HCT116 (cell line): ENCODE measurements around the gene EFS. TPM values are rescaled to one million over a fixed set of nuclear protein-coding genes. Genes with fewer than 3 reads are reported as not detected.

ENCODE experiments used
- ATAC-seq: fragments of 200-7000 bp; cut with Tn5 transposase; 2 replicates; pipeline ENCODE4 v1.9.1; 2020; ENCODE audit warnings: mild to moderate bottlenecking, moderate library complexity
- BruUV-seq: library from RNA; stranded (reverse); fragments of 400-500 nt; replicated peaks from 2 replicates; lab custom pipeline; 2021; lab: Mats Ljungman, UMichigan
- CTCF ChIA-PET: fragments of 300-600 bp; sonication (Branson Sonifier 250); formaldehyde crosslinking; loops from one replicate; lab custom pipeline; 2021; ENCODE audit warnings: antibody characterized with exemption; lab: Charles Lee
- POLR2A ChIA-PET: fragments of 300-600, 350-600 bp; sonication (Branson Sonifier 250); formaldehyde crosslinking; loops from one replicate; lab custom pipeline; 2021; ENCODE audit warnings: antibody characterized with exemption; lab: Charles Lee
- RAD21 ChIA-PET, 2 experiments: fragments of 300-600 bp; sonication (Branson Sonifier 250); formaldehyde crosslinking; loops; one replicate each; lab custom pipeline; 2023; ENCODE audit warnings: low total read pairs in 2 of 2; ENCODE audit not compliant: uncharacterized antibody in 2 of 2, unreplicated experiment in 2 of 2, low non-redundant PET in 1 of 2; lab: Charles Lee
- DNase-seq: peaks from one replicate; pipeline ENCODE4 v3.0.0-alpha.2; 2010; ENCODE audit warnings: low read depth, low spot score
- H2AFZ ChIP-seq: fragments of 200-600 bp; shearing (Covaris generic), sonication (generic); 2 replicates; pipeline ENCODE4 v1.6.1; 2017; ENCODE audit warnings: low read depth, mixed run types, mixed read lengths, antibody characterized with exemption, low read length; ENCODE audit not compliant: poor library complexity, severe bottlenecking
- H3K27ac ChIP-seq: 2 replicates; pipeline ENCODE4 v1.5.1; 2012; ENCODE audit warnings: low read depth, low read length
- H3K27me3 ChIP-seq: fragments of 200-600 bp; sonication (generic); 2 replicates; pipeline ENCODE4 v1.6.1; 2016; ENCODE audit warnings: mixed run types, low read length, mixed read lengths; ENCODE audit not compliant: insufficient read depth
- H3K36me3 ChIP-seq, 2 experiments: fragments of 200-500 bp in 1 of 2; fragments of 200-600 bp in 1 of 2; sonication (Bioruptor generic) in 1 of 2; sonication (generic) in 1 of 2; 2 replicates each; pipeline versions ENCODE4 v1.5.1 to v1.6.1; 2014 to 2016; ENCODE audit warnings: low read length in 2 of 2, inconsistent platforms in 1 of 2, mixed read lengths in 1 of 2, mixed run types in 1 of 2; ENCODE audit not compliant: insufficient read depth in 2 of 2, control insufficient read depth in 1 of 2
- H3K4me1 ChIP-seq, 2 experiments: fragments of 200-600 bp in 1 of 2; sonication (generic) in 1 of 2; 2 replicates each; pipeline versions ENCODE4 v1.5.1 to v1.6.1; 2012 to 2017; ENCODE audit warnings: low read length in 2 of 2, inconsistent platforms in 1 of 2, mild to moderate bottlenecking in 1 of 2, mixed read lengths in 1 of 2, mixed run types in 1 of 2, moderate library complexity in 1 of 2; ENCODE audit not compliant: insufficient read depth in 2 of 2, control insufficient read depth in 1 of 2
- H3K4me2 ChIP-seq: fragments of 200-600 bp; sonication (generic); 2 replicates; pipeline ENCODE4 v1.6.1; 2017; ENCODE audit warnings: mixed run types, low read length, mixed read lengths
- H3K4me3 ChIP-seq, 2 experiments: fragments of 200-600 bp in 1 of 2; sonication (generic) in 1 of 2; replicated peaks in 1 of 2; 2 replicates each; pipeline ENCODE4 v1.5.1; 2011 to 2016; ENCODE audit warnings: low read length in 2 of 2, control low read depth in 1 of 2, low read depth in 1 of 2, mild to moderate bottlenecking in 1 of 2, mixed read lengths in 1 of 2, mixed run types in 1 of 2
- H3K79me2 ChIP-seq: fragments of 200-600 bp; sonication (generic); 2 replicates; pipeline ENCODE4 v1.6.1; 2017; ENCODE audit warnings: mild to moderate bottlenecking, mixed run types, low read length, moderate library complexity, mixed read lengths; ENCODE audit not compliant: insufficient read depth
- H3K9ac ChIP-seq: fragments of 200-600 bp; sonication (generic); 2 replicates; pipeline ENCODE4 v1.6.1; 2016; ENCODE audit warnings: low read length, mixed read lengths
- H3K9me2 ChIP-seq: fragments of 200-600 bp; sonication (generic), shearing (Covaris generic); 2 replicates; pipeline ENCODE4 v1.6.1; 2017; ENCODE audit warnings: mixed run types, mild to moderate bottlenecking, moderate library complexity; ENCODE audit not compliant: insufficient read depth
- H3K9me3 ChIP-seq, 2 experiments: fragments of 200-500 bp in 1 of 2; fragments of 200-600 bp in 1 of 2; sonication (Bioruptor generic) in 1 of 2; sonication (generic) in 1 of 2; 2 replicates each; pipeline ENCODE4 v1.6.1; 2014 to 2017; ENCODE audit warnings: low read length in 2 of 2, mixed read lengths in 2 of 2, inconsistent platforms in 1 of 2, low read depth in 1 of 2, mild to moderate bottlenecking in 1 of 2, mixed run types in 1 of 2, moderate library complexity in 1 of 2; ENCODE audit not compliant: control insufficient read depth in 1 of 2, insufficient read depth in 1 of 2
- H4K20me1 ChIP-seq: fragments of 200-600 bp; sonication (generic), shearing (Covaris generic); 2 replicates; pipeline ENCODE4 v1.6.1; 2017; ENCODE audit warnings: mixed run types, mild to moderate bottlenecking, moderate library complexity; ENCODE audit not compliant: insufficient read depth
- CBX3 ChIP-seq: IDR thresholded peaks from 2 replicates; pipeline ENCODE4 v1.6.1; 2012; ENCODE audit warnings: low read depth
- CEBPB ChIP-seq: IDR thresholded peaks from 2 replicates; pipeline ENCODE4 v1.6.1; 2012; ENCODE audit warnings: low read depth
- EGR1 ChIP-seq: IDR thresholded peaks from 2 replicates; pipeline ENCODE4 v1.6.1; 2012; ENCODE audit warnings: low read depth
- ELF1 ChIP-seq: IDR thresholded peaks from 2 replicates; pipeline ENCODE4 v1.6.1; 2012; ENCODE audit warnings: low read depth, borderline replicate concordance
- EZH2 ChIP-seq: fragments of 200-600 bp; sonication (generic); IDR thresholded peaks from 2 replicates; pipeline ENCODE4 v1.6.1; 2017; ENCODE audit warnings: antibody characterized with exemption, mixed run types
- EZH2phosphoT487 ChIP-seq: fragments of 200-600 bp; IDR thresholded peaks from 2 replicates; pipeline ENCODE4 v1.6.1; 2018; ENCODE audit warnings: antibody characterized with exemption, borderline replicate concordance
- JUND ChIP-seq: IDR thresholded peaks from 2 replicates; pipeline ENCODE4 v1.6.1; 2012
- POLR2A ChIP-seq: IDR thresholded peaks from 2 replicates; pipeline ENCODE4 v1.7.0; 2011; ENCODE audit warnings: borderline replicate concordance; ENCODE audit not compliant: insufficient read depth, insufficient read length; ENCODE audit errors: extremely low read depth
- SIN3A ChIP-seq: IDR thresholded peaks from 2 replicates; pipeline ENCODE4 v1.6.1; 2012; ENCODE audit warnings: low read depth
- SP1 ChIP-seq: IDR thresholded peaks from 2 replicates; pipeline ENCODE4 v1.6.1; 2012; ENCODE audit warnings: low read depth
- SRF ChIP-seq: IDR thresholded peaks from 2 replicates; pipeline ENCODE4 v1.6.1; 2012; ENCODE audit warnings: low read depth
- TCF7L2 ChIP-seq: IDR thresholded peaks from 2 replicates; pipeline ENCODE4 v1.7.0; 2011; ENCODE audit warnings: borderline replicate concordance, inconsistent platforms; ENCODE audit not compliant: insufficient read depth, insufficient read length; ENCODE audit errors: extremely low read depth
- ZFX ChIP-seq: fragments of 450-650 bp; IDR thresholded peaks from 2 replicates; pipeline ENCODE4 v1.6.1; 2017
- ZNF274 ChIP-seq: fragments of 200-500 bp; sonication (Bioruptor generic); IDR thresholded peaks from 2 replicates; pipeline ENCODE4 v1.6.1; 2014; ENCODE audit warnings: mild to moderate bottlenecking, low read depth, low read length, inconsistent platforms
- intact Hi-C: fragments of 100-400 bp; cut with micrococcal nuclease; formaldehyde crosslinking; loops from 2 replicates; pipeline ENCODE4 v1.10.0; 2022
- total RNA-seq: library from RNA; stranded (reverse); gene quantifications from one replicate; pipeline ENCODE4 v1.2.1, GENCODE V29; 2021; ENCODE audit not compliant: unreplicated experiment
- TF ChIP-seq, protein P1 (sequence below), 3 experiments: fragments of 200-600 bp in 1 of 3; sonication (generic) in 1 of 3; IDR thresholded peaks in 2 of 3; conservative IDR thresholded peaks in 1 of 3; 2 replicates each; pipeline ENCODE4 v1.5.1; 2012 to 2017; ENCODE audit warnings: low read depth in 2 of 3, low read length in 2 of 3, antibody characterized with exemption in 1 of 3, borderline replicate concordance in 1 of 3, control low read depth in 1 of 3, mild to moderate bottlenecking in 1 of 3, mixed read lengths in 1 of 3, mixed run types in 1 of 3, moderate library complexity in 1 of 3; ENCODE audit not compliant: insufficient read depth in 1 of 3
- TF ChIP-seq, protein P2 (sequence below): IDR thresholded peaks from 2 replicates; pipeline ENCODE4 v1.6.1; 2012
- TF ChIP-seq, protein P3 (sequence below): IDR thresholded peaks from 2 replicates; pipeline ENCODE4 v1.6.1; 2011; ENCODE audit warnings: mild to moderate bottlenecking, low read length, moderate library complexity; ENCODE audit not compliant: insufficient replicate concordance; ENCODE audit errors: extremely low read depth
- TF ChIP-seq, protein P4 (sequence below): IDR thresholded peaks from 2 replicates; pipeline ENCODE4 v1.6.1; 2012

EFS gene
- total RNA-seq, 1 experiment from 2014 or later, result 0.10 TPM

DNA sequence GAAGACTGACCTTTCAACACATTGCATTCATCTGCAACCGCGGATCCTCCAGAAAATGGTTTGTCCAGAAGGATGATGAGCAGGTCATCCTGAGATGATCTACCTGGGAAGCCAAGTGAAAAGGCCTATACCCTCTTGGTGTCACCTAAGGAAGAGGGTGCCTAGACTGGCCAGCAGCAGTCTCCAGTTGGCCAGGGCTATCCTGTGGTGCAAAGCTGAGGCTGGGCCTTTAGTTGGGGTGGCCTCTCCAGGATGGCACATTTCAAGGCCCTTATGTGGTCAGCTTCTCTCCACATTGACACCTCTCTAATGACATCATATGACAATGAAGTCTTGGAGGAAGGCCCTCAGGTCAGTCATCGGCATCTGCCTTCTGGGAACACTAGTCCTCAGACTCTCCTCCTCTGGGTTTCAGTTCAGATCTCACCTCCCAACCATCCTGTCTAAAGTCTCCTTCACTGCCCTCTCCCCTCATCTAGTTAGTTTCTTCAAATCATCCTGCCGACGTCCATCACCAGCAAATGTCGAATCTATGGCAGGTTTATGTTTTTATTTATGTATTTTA lies 9.0 kb downstream of the EFS start (continued):
- TF ChIP-seq, protein P1, sequence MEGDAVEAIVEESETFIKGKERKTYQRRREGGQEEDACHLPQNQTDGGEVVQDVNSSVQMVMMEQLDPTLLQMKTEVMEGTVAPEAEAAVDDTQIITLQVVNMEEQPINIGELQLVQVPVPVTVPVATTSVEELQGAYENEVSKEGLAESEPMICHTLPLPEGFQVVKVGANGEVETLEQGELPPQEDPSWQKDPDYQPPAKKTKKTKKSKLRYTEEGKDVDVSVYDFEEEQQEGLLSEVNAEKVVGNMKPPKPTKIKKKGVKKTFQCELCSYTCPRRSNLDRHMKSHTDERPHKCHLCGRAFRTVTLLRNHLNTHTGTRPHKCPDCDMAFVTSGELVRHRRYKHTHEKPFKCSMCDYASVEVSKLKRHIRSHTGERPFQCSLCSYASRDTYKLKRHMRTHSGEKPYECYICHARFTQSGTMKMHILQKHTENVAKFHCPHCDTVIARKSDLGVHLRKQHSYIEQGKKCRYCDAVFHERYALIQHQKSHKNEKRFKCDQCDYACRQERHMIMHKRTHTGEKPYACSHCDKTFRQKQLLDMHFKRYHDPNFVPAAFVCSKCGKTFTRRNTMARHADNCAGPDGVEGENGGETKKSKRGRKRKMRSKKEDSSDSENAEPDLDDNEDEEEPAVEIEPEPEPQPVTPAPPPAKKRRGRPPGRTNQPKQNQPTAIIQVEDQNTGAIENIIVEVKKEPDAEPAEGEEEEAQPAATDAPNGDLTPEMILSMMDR (IDR thresholded peaks at IDR 0.05 in 2 of 3, conservative IDR thresholded peaks at IDR 0.05 in 1 of 3; ENCODE audit: borderline replicate concordance in 1 of 3, insufficient read depth in 1 of 3, low read depth in 2 of 3, low read length in 2 of 3), result no peak
- TF ChIP-seq, protein P2, sequence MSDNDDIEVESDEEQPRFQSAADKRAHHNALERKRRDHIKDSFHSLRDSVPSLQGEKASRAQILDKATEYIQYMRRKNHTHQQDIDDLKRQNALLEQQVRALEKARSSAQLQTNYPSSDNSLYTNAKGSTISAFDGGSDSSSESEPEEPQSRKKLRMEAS, result no peak
- TF ChIP-seq ZNF274, result no peak
- TF ChIP-seq, protein P3, sequence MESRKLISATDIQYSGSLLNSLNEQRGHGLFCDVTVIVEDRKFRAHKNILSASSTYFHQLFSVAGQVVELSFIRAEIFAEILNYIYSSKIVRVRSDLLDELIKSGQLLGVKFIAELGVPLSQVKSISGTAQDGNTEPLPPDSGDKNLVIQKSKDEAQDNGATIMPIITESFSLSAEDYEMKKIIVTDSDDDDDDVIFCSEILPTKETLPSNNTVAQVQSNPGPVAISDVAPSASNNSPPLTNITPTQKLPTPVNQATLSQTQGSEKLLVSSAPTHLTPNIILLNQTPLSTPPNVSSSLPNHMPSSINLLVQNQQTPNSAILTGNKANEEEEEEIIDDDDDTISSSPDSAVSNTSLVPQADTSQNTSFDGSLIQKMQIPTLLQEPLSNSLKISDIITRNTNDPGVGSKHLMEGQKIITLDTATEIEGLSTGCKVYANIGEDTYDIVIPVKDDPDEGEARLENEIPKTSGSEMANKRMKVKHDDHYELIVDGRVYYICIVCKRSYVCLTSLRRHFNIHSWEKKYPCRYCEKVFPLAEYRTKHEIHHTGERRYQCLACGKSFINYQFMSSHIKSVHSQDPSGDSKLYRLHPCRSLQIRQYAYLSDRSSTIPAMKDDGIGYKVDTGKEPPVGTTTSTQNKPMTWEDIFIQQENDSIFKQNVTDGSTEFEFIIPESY, result no peak
- TF ChIP-seq POLR2A, result no peak
- TF ChIP-seq ELF1, result no peak

DNA sequence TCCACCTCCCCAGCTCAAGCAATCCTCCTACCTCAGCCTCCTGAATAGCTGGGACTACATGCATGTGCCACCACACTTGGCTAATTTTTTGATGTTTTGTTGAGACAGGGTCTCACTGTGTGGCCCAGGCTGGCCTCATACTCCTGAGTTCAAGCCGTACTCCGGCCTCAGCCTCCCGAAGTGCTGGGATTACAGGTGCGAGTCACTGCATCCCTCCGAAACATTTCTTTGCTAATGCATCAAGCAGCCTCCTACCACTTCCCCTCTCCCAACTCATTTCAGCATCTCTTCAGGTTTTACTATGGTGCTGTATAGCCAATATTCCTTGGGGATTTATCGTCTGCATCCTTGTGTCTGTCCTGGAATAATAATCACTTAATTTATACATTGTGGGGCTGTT lies 10.0 kb downstream of the EFS start:
- Histone ChIP-seq H2AFZ (no peak overlapping the region), H3K4me1 (0 out of 4 replicates have a peak, but pooled peaks cover 0 to 2% of the 10 kb centered on the region in 2 experiments), H3K27ac (no peak overlapping the region), H3K9me2 (no peaks in the 10 kb centered on the region), H3K79me2 (no peaks in the 10 kb centered on the region), H4K20me1 (no peaks in the 10 kb centered on the region), H3K36me3 (no peaks in the 10 kb centered on the region), H3K9me3 (no peaks in the 10 kb centered on the region), H3K9ac (no peak overlapping the region), H3K4me2 (no peak overlapping the region), H3K4me3 (no peak overlapping the region), H3K27me3 (no peaks in the 10 kb centered on the region)
- DNase-seq (no peak), ATAC-seq (no peak)
- TF ChIP-seq ZFX, result no peak
- TF ChIP-seq CEBPB, result no peak
- TF ChIP-seq ELF1, result no peak
- no peak for TF ChIP-seq SP1
- no peak for TF ChIP-seq JUND
- TF ChIP-seq, protein P2, result no peak
- TF ChIP-seq ZNF274, result no peak
- no peak for TF ChIP-seq EZH2
- no peak for TF ChIP-seq EZH2phosphoT487
- no peak for TF ChIP-seq CBX3
- TF ChIP-seq SRF, result no peak
- TF ChIP-seq SIN3A, result no peak
- no peak for TF ChIP-seq TCF7L2
- TF ChIP-seq EGR1, result no peak
- TF ChIP-seq, protein P3, result no peak
- TF ChIP-seq, protein P4, sequence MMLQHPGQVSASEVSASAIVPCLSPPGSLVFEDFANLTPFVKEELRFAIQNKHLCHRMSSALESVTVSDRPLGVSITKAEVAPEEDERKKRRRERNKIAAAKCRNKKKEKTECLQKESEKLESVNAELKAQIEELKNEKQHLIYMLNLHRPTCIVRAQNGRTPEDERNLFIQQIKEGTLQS, result no peak
- TF ChIP-seq POLR2A, result no peak
- intact Hi-C loops, result no loop called here
- no TSS peak for BruUV-seq
- CTCF ChIA-PET, result interaction anchor here (0.9 kb wide), 1 partner anchor 22 kb away, joined by 3 read pairs; no protein-coding TSS in a partner anchor
- RAD21 ChIA-PET, result no interaction called here
- POLR2A ChIA-PET, result no interaction called here
